PC-9 (cell line): Measurements from ENCODE around the gene DFFB. TPM values are rescaled to one million over a fixed set of nuclear protein-coding genes. Genes with fewer than 3 reads are reported as not detected.

Experiments used
- BruUV-seq: library from RNA; stranded (reverse); fragments of 400-500 nt; replicated peaks from 2 replicates; lab custom pipeline; 2021; lab: Mats Ljungman, UMichigan
- CTCF ChIA-PET: fragments of 300-600 bp; sonication (Branson Sonifier 250); formaldehyde crosslinking; loops from one replicate; lab custom pipeline; 2022; ENCODE audit warnings: antibody characterized with exemption; lab: Charles Lee
- POLR2A ChIA-PET: fragments of 300-600 bp; sonication (Branson Sonifier 250); formaldehyde crosslinking; loops from one replicate; lab custom pipeline; 2022; ENCODE audit warnings: antibody characterized with exemption; ENCODE audit not compliant: unreplicated experiment; lab: Charles Lee
- DNase-seq, 2 experiments: peaks; one replicate each; pipeline versions ENCODE4 v3.0.0 to v3.0.0-alpha.2; 2015 to 2022; ENCODE audit warnings: mixed read lengths in 1 of 2
- H2AFZ ChIP-seq: fragments of 200-600 bp; sonication (generic); 2 replicates; pipeline ENCODE4 v1.8.1; 2017; ENCODE audit warnings: antibody characterized with exemption
- H3F3A ChIP-seq: fragments of 200-600 bp; sonication (generic); 2 replicates; pipeline ENCODE4 v1.8.1; 2017; ENCODE audit warnings: antibody characterized with exemption, mild to moderate bottlenecking, low read depth; ENCODE audit not compliant: insufficient read depth
- H3K27ac ChIP-seq: fragments of 200-600 bp; sonication (generic); 2 replicates; pipeline ENCODE4 v1.6.1; 2016; ENCODE audit warnings: mixed run types
- H3K27me3 ChIP-seq: fragments of 200-600 bp; sonication (generic); 2 replicates; pipeline ENCODE4 v1.6.1; 2016; ENCODE audit warnings: low read depth, mixed run types; ENCODE audit not compliant: insufficient read depth
- H3K36me3 ChIP-seq: fragments of 200-600 bp; sonication (generic); 2 replicates; pipeline ENCODE4 v1.6.1; 2016; ENCODE audit warnings: low read depth, mixed run types
- H3K4me1 ChIP-seq: fragments of 200-600 bp; sonication (generic); replicated peaks from 2 replicates; pipeline ENCODE4 v1.6.1; 2016; ENCODE audit warnings: mixed run types; ENCODE audit not compliant: insufficient read depth
- H3K4me2 ChIP-seq: fragments of 200-600 bp; sonication (generic); 2 replicates; pipeline ENCODE4 v1.6.1; 2017; ENCODE audit warnings: mixed run types
- H3K4me3 ChIP-seq: fragments of 200-600 bp; sonication (generic); 2 replicates; pipeline ENCODE4 v1.6.1; 2016; ENCODE audit warnings: mixed run types
- H3K79me2 ChIP-seq: fragments of 200-600 bp; sonication (generic); 2 replicates; pipeline ENCODE4 v1.6.1; 2017; ENCODE audit warnings: low read depth, mixed run types
- H3K9me2 ChIP-seq: fragments of 200-600 bp; sonication (generic); 2 replicates; pipeline ENCODE4 v1.8.1; 2017; ENCODE audit warnings: mild to moderate bottlenecking; ENCODE audit not compliant: insufficient read depth
- H3K9me3 ChIP-seq: fragments of 200-600 bp; sonication (generic); 2 replicates; pipeline ENCODE4 v1.8.1; 2016; ENCODE audit warnings: low read depth; ENCODE audit not compliant: insufficient read depth
- H4K20me1 ChIP-seq: fragments of 200-600 bp; sonication (generic); 2 replicates; pipeline ENCODE4 v1.8.1; 2017; ENCODE audit not compliant: insufficient read depth
- EZH2 ChIP-seq: fragments of 200-600 bp; sonication (generic); IDR thresholded peaks from 2 replicates; pipeline ENCODE4 v1.8.0; 2017; ENCODE audit warnings: antibody characterized with exemption, low read depth
- intact Hi-C: fragments of 100-400 bp; cut with micrococcal nuclease; formaldehyde crosslinking; loops from one replicate; pipeline ENCODE4 v1.10.0; 2022; ENCODE audit not compliant: unreplicated experiment
- total RNA-seq: library from RNA; stranded (reverse); gene quantifications from 2 replicates; pipeline ENCODE4 v1.2.3, GENCODE V29; 2021
- TF ChIP-seq, protein P1 (sequence below): fragments of 200-600 bp; sonication (generic); conservative IDR thresholded peaks from 2 replicates; pipeline ENCODE4 v1.6.1; 2017; ENCODE audit warnings: mixed run types, antibody characterized with exemption, mild to moderate bottlenecking, moderate library complexity

The DFFB gene
- total RNA-seq, 1 experiment from 2014 or later, result 4.7 TPM

DNA sequence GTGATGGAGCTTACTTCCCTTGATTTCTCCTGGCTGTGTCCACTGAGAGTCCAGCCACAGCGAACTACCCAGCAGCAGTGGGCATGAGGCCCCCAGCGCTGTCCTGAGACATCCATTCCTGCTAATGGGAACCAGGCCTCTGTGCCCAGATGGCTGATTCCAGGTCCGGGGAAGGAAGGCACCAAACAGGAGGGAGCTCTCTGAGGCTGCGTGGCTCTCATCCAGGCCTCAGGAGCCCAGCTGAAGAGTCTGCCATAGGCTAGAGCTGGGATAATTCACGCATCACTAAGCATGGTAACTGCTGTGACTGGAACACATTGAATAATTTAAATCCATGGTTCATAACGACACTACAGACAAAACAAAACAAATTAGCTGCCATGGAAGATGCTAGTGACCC is 36.3 kb upstream of the DFFB start:
- H3K36me3 ChIP-seq, result no peaks in the 10 kb centered on the region
- no peak overlapping the region for H2AFZ ChIP-seq
- no peak for DNase-seq
- TF ChIP-seq, protein P1, sequence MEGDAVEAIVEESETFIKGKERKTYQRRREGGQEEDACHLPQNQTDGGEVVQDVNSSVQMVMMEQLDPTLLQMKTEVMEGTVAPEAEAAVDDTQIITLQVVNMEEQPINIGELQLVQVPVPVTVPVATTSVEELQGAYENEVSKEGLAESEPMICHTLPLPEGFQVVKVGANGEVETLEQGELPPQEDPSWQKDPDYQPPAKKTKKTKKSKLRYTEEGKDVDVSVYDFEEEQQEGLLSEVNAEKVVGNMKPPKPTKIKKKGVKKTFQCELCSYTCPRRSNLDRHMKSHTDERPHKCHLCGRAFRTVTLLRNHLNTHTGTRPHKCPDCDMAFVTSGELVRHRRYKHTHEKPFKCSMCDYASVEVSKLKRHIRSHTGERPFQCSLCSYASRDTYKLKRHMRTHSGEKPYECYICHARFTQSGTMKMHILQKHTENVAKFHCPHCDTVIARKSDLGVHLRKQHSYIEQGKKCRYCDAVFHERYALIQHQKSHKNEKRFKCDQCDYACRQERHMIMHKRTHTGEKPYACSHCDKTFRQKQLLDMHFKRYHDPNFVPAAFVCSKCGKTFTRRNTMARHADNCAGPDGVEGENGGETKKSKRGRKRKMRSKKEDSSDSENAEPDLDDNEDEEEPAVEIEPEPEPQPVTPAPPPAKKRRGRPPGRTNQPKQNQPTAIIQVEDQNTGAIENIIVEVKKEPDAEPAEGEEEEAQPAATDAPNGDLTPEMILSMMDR, result no peak
- TF ChIP-seq EZH2, result no peak
- no peaks in the 10 kb centered on the region for H3K27me3 ChIP-seq
- H3K9me3 ChIP-seq, result no peaks in the 10 kb centered on the region
- no peak overlapping the region for H3K27ac ChIP-seq
- H3K4me3 ChIP-seq, result no peak overlapping the region
- POLR2A ChIA-PET, result no interaction called here
- CTCF ChIA-PET, result no interaction called here
- H3K9me2 ChIP-seq, result no peaks in the 10 kb centered on the region
- no peaks in the 10 kb centered on the region for H4K20me1 ChIP-seq
- no peak overlapping the region for H3K4me2 ChIP-seq
- no peaks in the 10 kb centered on the region for H3F3A ChIP-seq
- no TSS peak for BruUV-seq
- no peaks in the 10 kb centered on the region for H3K4me1 ChIP-seq
- intact Hi-C loops, result no loop called here
- H3K79me2 ChIP-seq, result no peaks in the 10 kb centered on the region

GRCh38 chr1:3821447-3821846 is 35.8 kb upstream of the DFFB start:
- H3K36me3 ChIP-seq, result no peaks in the 10 kb centered on the region
- ChIA-PET POLR2A (no interaction called here), CTCF (no interaction called here)

DNA sequence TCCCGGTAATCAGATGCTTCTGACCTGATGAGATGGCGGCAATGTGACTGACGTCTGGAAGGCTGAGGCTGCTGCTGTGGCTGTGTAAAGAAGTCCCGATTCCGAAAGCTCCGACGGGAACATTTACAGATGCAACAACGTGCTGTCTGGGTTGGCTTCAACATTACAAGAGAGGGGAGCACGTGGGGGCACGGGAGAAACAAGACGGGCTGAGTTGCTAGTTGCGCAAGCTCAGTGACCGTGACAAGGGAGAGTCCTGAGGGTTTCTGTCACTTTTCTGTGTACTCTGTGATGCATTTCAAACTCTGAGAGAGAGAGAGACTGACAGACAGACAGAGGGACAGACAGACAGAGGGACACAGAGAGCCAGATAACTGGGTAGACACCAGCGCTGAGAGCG is 35.4 kb upstream of the DFFB start:
- no peak overlapping the region for H2AFZ ChIP-seq
- intact Hi-C loops, result no loop called here
- TF ChIP-seq, protein P1, result no peak
- TF ChIP-seq EZH2, result no peak
- no peaks in the 10 kb centered on the region for H3K27me3 ChIP-seq
- CTCF ChIA-PET, result no interaction called here
- no peak for DNase-seq
- H3K4me1 ChIP-seq, result no peaks in the 10 kb centered on the region
- no peak overlapping the region for H3K27ac ChIP-seq
- no TSS peak for BruUV-seq
- H4K20me1 ChIP-seq, result no peaks in the 10 kb centered on the region
- H3F3A ChIP-seq, result no peaks in the 10 kb centered on the region
- H3K4me2 ChIP-seq, result no peak overlapping the region
- H3K9me3 ChIP-seq, result no peaks in the 10 kb centered on the region
- POLR2A ChIA-PET, result no interaction called here
- no peaks in the 10 kb centered on the region for H3K36me3 ChIP-seq
- no peak overlapping the region for H3K4me3 ChIP-seq
- no peaks in the 10 kb centered on the region for H3K9me2 ChIP-seq
- H3K79me2 ChIP-seq, result no peaks in the 10 kb centered on the region

More at GRCh38 chr1:3821447-3821846, 35.8 kb upstream of the DFFB start:
- Histone ChIP-seq H2AFZ (no peak overlapping the region), H3K9me2 (no peaks in the 10 kb centered on the region), H3K27me3 (no peaks in the 10 kb centered on the region), H3K4me3 (no peak overlapping the region), H3K4me2 (no peak overlapping the region), H3K4me1 (no peaks in the 10 kb centered on the region), H3K9me3 (no peaks in the 10 kb centered on the region), H3K27ac (no peak overlapping the region), H4K20me1 (no peaks in the 10 kb centered on the region), H3K79me2 (no peaks in the 10 kb centered on the region), H3F3A (no peaks in the 10 kb centered on the region)
- BruUV-seq, result no TSS peak
- intact Hi-C loops, result no loop called here
- TF ChIP-seq, protein P1, result no peak
- TF ChIP-seq EZH2, result no peak
- no peak for DNase-seq
